Vagina (tissue), 2 donors: ENCODE data around the gene ARHGAP33. TPM values are rescaled to one million over a fixed set of nuclear protein-coding genes. Genes with fewer than 3 reads are reported as not detected.

Source experiments
- DNase-seq, 2 donors: peaks; one replicate each; pipeline ENCODE4 v3.0.0-alpha.2; 2017; ENCODE audit errors: extremely low spot score in 2 of 2
- H3K27ac ChIP-seq: fragments of 200-600 bp; sonication (generic); one replicate; pipeline ENCODE4 v1.5.1; 2019
- H3K27me3 ChIP-seq: fragments of 200-600 bp; sonication (generic); one replicate; pipeline ENCODE4 v1.5.1; 2019
- H3K36me3 ChIP-seq, 2 donors: fragments of 200-600 bp; sonication (generic); one replicate each; pipeline ENCODE4 v1.5.1; 2017 to 2019
- H3K4me1 ChIP-seq: fragments of 200-600 bp; sonication (generic); one replicate; pipeline ENCODE4 v1.5.1; 2019
- H3K4me3 ChIP-seq, 2 donors: fragments of 200-600 bp; sonication (generic); 1 replicate in 1 of 2; 2 replicates in 1 of 2; pipeline ENCODE4 v1.5.1; 2016 to 2019
- H3K9me3 ChIP-seq: fragments of 200-600 bp; sonication (generic); one replicate; pipeline ENCODE4 v1.5.1; 2019
- CTCF ChIP-seq, 3 experiments: fragments of 450-650 bp in 2 of 3; fragments of 200-600 bp in 1 of 3; sonication (generic) in 1 of 3; IDR thresholded peaks; one replicate each; pipeline ENCODE4 v1.5.1; 2017 to 2019; ENCODE audit warnings: antibody characterized with exemption in 3 of 3, mild to moderate bottlenecking in 2 of 3, moderate library complexity in 2 of 3
- POLR2A ChIP-seq, 2 donors: fragments of 450-650 bp; IDR thresholded peaks; one replicate each; pipeline ENCODE4 v1.6.1; 2017; ENCODE audit warnings: antibody characterized with exemption in 2 of 2, mild to moderate bottlenecking in 2 of 2, moderate library complexity in 2 of 2
- POLR2AphosphoS5 ChIP-seq, 2 donors: sonication (generic); formaldehyde crosslinking; IDR thresholded peaks; one replicate each; pipeline ENCODE4 v1.9.0; 2017; ENCODE audit warnings: antibody characterized with exemption in 2 of 2, mild to moderate bottlenecking in 2 of 2, low read depth in 1 of 2; ENCODE audit not compliant: insufficient read depth in 1 of 2
- intact Hi-C: fragments of 100-400 bp; cut with DNase I; formaldehyde crosslinking; loops from one replicate; pipeline ENCODE4 v1.15.1; 2023
- total RNA-seq: library from RNA; depleted of rRNA; stranded (reverse); fragments of >200 nt; gene quantifications from one replicate; pipeline ENCODE4 v1.2.3, GENCODE V29; 2016

Gene ARHGAP33
- total RNA-seq, 1 donor from 2014 or later, result 35.4 TPM

- no peaks in the 10 kb centered on the region for H3K27me3 ChIP-seq
- H3K9me3 ChIP-seq, result no peaks in the 10 kb centered on the region
- peaks cover 0 to 73% of the 10 kb centered on the region in 2 donors for H3K36me3 ChIP-seq
- intact Hi-C loops, result no loop called here
- no peak for DNase-seq
- H3K4me3 ChIP-seq, result no peak overlapping the region
- no peak overlapping the region for H3K27ac ChIP-seq
- no peaks in the 10 kb centered on the region for H3K4me1 ChIP-seq
- TF ChIP-seq CTCF (IDR thresholded peaks at IDR 0.05) (no peak), POLR2AphosphoS5 (IDR thresholded peaks at IDR 0.05; ENCODE audit: insufficient read depth in 1 of 2, low read depth in 1 of 2) (no peak), POLR2A (IDR thresholded peaks at IDR 0.05) (no peak)
Observed at GRCh38 chr19:35733180-35734125, 41.9 kb upstream of the ARHGAP33 start.

GRCh38 chr19:35734273-35734672, 41.1 kb upstream of the ARHGAP33 start:
- no peak overlapping the region for H3K27ac ChIP-seq
- H3K4me3 ChIP-seq, result no peak overlapping the region
- H3K36me3 ChIP-seq, result peaks cover 0 to 70% of the 10 kb centered on the region in 2 donors
- intact Hi-C loops, result no loop called here
- no peaks in the 10 kb centered on the region for H3K4me1 ChIP-seq
- DNase-seq, result no peak
- H3K9me3 ChIP-seq, result no peaks in the 10 kb centered on the region
- H3K27me3 ChIP-seq, result no peaks in the 10 kb centered on the region
- TF ChIP-seq POLR2AphosphoS5 (IDR thresholded peaks at IDR 0.05; ENCODE audit: insufficient read depth in 1 of 2, low read depth in 1 of 2) (no peak), CTCF (IDR thresholded peaks at IDR 0.05) (no peak), POLR2A (IDR thresholded peaks at IDR 0.05) (no peak)

- H3K9me3 ChIP-seq, result no peaks in the 10 kb centered on the region
Observed at GRCh38 chr19:35734889-35735288, 40.5 kb upstream of the ARHGAP33 start.

GRCh38 chr19:35736913-35737886, 38.2 kb upstream of the ARHGAP33 start:
- Histone ChIP-seq H3K4me1 (peaks cover 17% of the 10 kb centered on the region), H3K27ac (no peak overlapping the region), H3K36me3 (peaks cover 0 to 41% of the 10 kb centered on the region in 2 donors), H3K27me3 (no peaks in the 10 kb centered on the region), H3K9me3 (no peaks in the 10 kb centered on the region), H3K4me3 (no peak overlapping the region)
- TF ChIP-seq POLR2AphosphoS5 (IDR thresholded peaks at IDR 0.05; ENCODE audit: insufficient read depth in 1 of 2, low read depth in 1 of 2), result no peak
- TF ChIP-seq CTCF (IDR thresholded peaks at IDR 0.05), result no peak
- no peak for TF ChIP-seq POLR2A (IDR thresholded peaks at IDR 0.05)
- DNase-seq, result no peak
- intact Hi-C loops, result no loop called here

More at GRCh38 chr19:35734889-35735288, 40.5 kb upstream of the ARHGAP33 start:
- Histone ChIP-seq H3K36me3 (peaks cover 0 to 64% of the 10 kb centered on the region in 2 donors), H3K4me3 (no peak overlapping the region), H3K4me1 (peaks cover 5% of the 10 kb centered on the region), H3K27ac (no peak overlapping the region), H3K27me3 (no peaks in the 10 kb centered on the region)
- intact Hi-C loops, result no loop called here
- DNase-seq, result no peak
- no peak for TF ChIP-seq CTCF (IDR thresholded peaks at IDR 0.05)
- no peak for TF ChIP-seq POLR2A (IDR thresholded peaks at IDR 0.05)
- no peak for TF ChIP-seq POLR2AphosphoS5 (IDR thresholded peaks at IDR 0.05; ENCODE audit: insufficient read depth in 1 of 2, low read depth in 1 of 2)
